GM12878 (cell line): ENCODE data around the gene C1QBP. TPM values are rescaled to one million over a fixed set of nuclear protein-coding genes. Genes with fewer than 3 reads are reported as not detected.

Experiments
- ATF3 ChIP-seq: IDR thresholded peaks from 2 replicates; pipeline ENCODE4 v1.6.1; 2011; ENCODE audit warnings: low read depth, mild to moderate bottlenecking, low read length, moderate library complexity, borderline replicate concordance; ENCODE audit errors: extremely low read depth
- BMI1 ChIP-seq: fragments of 450-650 bp; IDR thresholded peaks from 2 replicates; pipeline ENCODE4 v1.6.1; 2016; ENCODE audit warnings: mild to moderate bottlenecking, moderate library complexity, borderline replicate concordance
- CHD2 ChIP-seq: IDR thresholded peaks from 2 replicates; pipeline ENCODE4 v1.6.1; 2011; ENCODE audit warnings: low read depth, low read length, improper control_type of control experiment, borderline replicate concordance
- FOS ChIP-seq: IDR thresholded peaks from 3 replicates; pipeline ENCODE4 v1.6.1; 2011; ENCODE audit warnings: borderline replicate concordance; ENCODE audit not compliant: insufficient read length; ENCODE audit errors: extremely low read depth
- GABPA ChIP-seq: IDR thresholded peaks from 2 replicates; pipeline ENCODE4 v1.6.1; 2014; ENCODE audit warnings: antibody characterized with exemption, low read depth, mild to moderate bottlenecking, inconsistent platforms
- HCFC1 ChIP-seq: fragments of 150-350 bp; IDR thresholded peaks from 2 replicates; pipeline ENCODE4 v1.6.1; 2014; ENCODE audit warnings: low read length
- MEF2A ChIP-seq: IDR thresholded peaks from 2 replicates; pipeline ENCODE4 v1.6.1; 2011; ENCODE audit warnings: low read depth, mild to moderate bottlenecking, low read length, moderate library complexity; ENCODE audit not compliant: insufficient read depth
- MTA3 ChIP-seq: IDR thresholded peaks from 2 replicates; pipeline ENCODE4 v1.6.1; 2012; ENCODE audit warnings: low read length, inconsistent platforms, borderline replicate concordance
- RBBP5 ChIP-seq: fragments of 200-600 bp; sonication (generic); conservative IDR thresholded peaks from 2 replicates; pipeline ENCODE4 v1.6.1; 2016
- RELB ChIP-seq: fragments of 450-650 bp; IDR thresholded peaks from 2 replicates; pipeline ENCODE4 v1.6.1; 2017; ENCODE audit warnings: low read depth, mild to moderate bottlenecking, moderate library complexity
- SKIL ChIP-seq: fragments of 450-650 bp; IDR thresholded peaks from 2 replicates; pipeline ENCODE4 v1.6.1; 2017; ENCODE audit warnings: mild to moderate bottlenecking, low read depth, inconsistent platforms; ENCODE audit not compliant: poor library complexity, severe bottlenecking
- SREBF2 ChIP-seq: IDR thresholded peaks from 2 replicates; pipeline ENCODE4 v1.6.1; 2012; ENCODE audit warnings: mild to moderate bottlenecking, low read length
- TAF1 ChIP-seq: IDR thresholded peaks from 2 replicates; pipeline ENCODE4 v1.6.1; 2011; ENCODE audit warnings: mild to moderate bottlenecking, low read depth, low read length, borderline replicate concordance
- YBX1 ChIP-seq: fragments of 450-650 bp; IDR thresholded peaks from 2 replicates; pipeline ENCODE4 v1.6.1; 2016; ENCODE audit warnings: antibody characterized with exemption
- ZBTB11 ChIP-seq: fragments of 450-650 bp; formaldehyde crosslinking; IDR thresholded peaks from 2 replicates; pipeline ENCODE4 v1.5.0; 2022; ENCODE audit warnings: mild to moderate bottlenecking, missing genetic modification characterization
- ZBTB40 ChIP-seq: fragments of 450-650 bp; IDR thresholded peaks from 2 replicates; pipeline ENCODE4 v1.6.1; 2016; ENCODE audit warnings: mild to moderate bottlenecking, moderate library complexity, borderline replicate concordance
- ZNF384 ChIP-seq: IDR thresholded peaks from 2 replicates; pipeline ENCODE4 v1.6.1; 2012; ENCODE audit warnings: low read depth, mild to moderate bottlenecking, low read length, improper control_type of control experiment, borderline replicate concordance
- polyA plus RNA-seq, 11 experiments: library from polyadenylated mRNA; depleted of rRNA in 4 of 11; unstranded in 6 of 11; stranded (reverse) in 5 of 11; fragments of >200 nt; fragmentation: Nextera tagmentation in 4 of 11; fragmentation: Illumina TruSeq in 1 of 11; extraction: Ambion mirVana in 4 of 11; extraction: Trizol in 1 of 11; gene quantifications; 1 replicate in 1 of 11; 2 replicates in 10 of 11; pipeline versions ENCODE4 v1.2.1 to v1.2.3, GENCODE V29; 2011 to 2016; ENCODE audit warnings: inconsistent platforms in 2 of 11, missing spikeins in 2 of 11, low read depth in 1 of 11
- total RNA-seq, 4 experiments: library from RNA; depleted of rRNA in 3 of 4; stranded (reverse); fragments of >200 nt in 3 of 4; fragmentation: Illumina TruSeq in 1 of 4; extraction: Trizol in 1 of 4; gene quantifications; 2 replicates each; pipeline versions ENCODE4 v1.2.1 to v1.2.3, GENCODE V29; 2013 to 2021

Gene C1QBP
- total and polyA plus RNA-seq, 10 of the 15 experiments (the other 5 are each of a cell fraction or from before 2014, with no cell fraction given) = 124 to 989 (median 429) TPM

GRCh38 chr17:5485270-5486205 is 46.6 kb upstream of the C1QBP start, which contains the start of gene DERL2 (continued):
- TF ChIP-seq SREBF2 (no peak), TAF1 (peak; percentile 82), CHD2 (no peak), MEF2A (no peak), FOS (no peak), MTA3 (no peak), GABPA (peak; percentile 65; the same call in 1 of the 2 replicates), HCFC1 (0 out of 2 replicates have a peak, but pooled peaks have one; percentile 33), ZNF384 (no peak), RELB (peak; percentile 58), ZBTB11 (CRISPR knock-in tag) (no peak), ATF3 (no peak), RBBP5 (no peak), ZBTB40 (no peak), YBX1 (no peak), SKIL (no peak), BMI1 (no peak)
